ENCODE results near the gene ICA1L.

Gene ICA1L

GRCh38 chr2:202756598-202756997 lies 115.0 kb downstream of the ICA1L start:
- H3K27ac Mint-ChIP-seq: peak overlapping the region; percentile 22
- no peak overlapping the region for H3K4me3 Mint-ChIP-seq
- H3K4me1 Mint-ChIP-seq (ENCODE audit: low read depth): peaks cover 55% of the 10 kb centered on the region
- H3K9me3 Mint-ChIP-seq: peaks cover 11% of the 10 kb centered on the region
- H3K36me3 Mint-ChIP-seq (ENCODE audit: low read depth): peaks cover 71% of the 10 kb centered on the region
- no peak for DNase-seq
- H3K27me3 Mint-ChIP-seq: no peaks in the 10 kb centered on the region

- Mint-ChIP-seq H3K4me3 (no peak overlapping the region), H3K36me3 (ENCODE audit: low read depth) (peaks cover 57% of the 10 kb centered on the region), H3K27ac (peak overlapping the region; percentile 58), H3K27me3 (no peaks in the 10 kb centered on the region), H3K9me3 (peaks cover 11% of the 10 kb centered on the region), H3K4me1 (ENCODE audit: low read depth) (peaks cover 57% of the 10 kb centered on the region)
- no peak for DNase-seq
Measured at GRCh38 chr2:202754936-202755335, 116.6 kb downstream of the ICA1L start.

GRCh38 chr2:202752071-202752470 lies 119.5 kb downstream of the ICA1L start:
- Mint-ChIP-seq H3K36me3 (ENCODE audit: low read depth) (peaks cover 31% of the 10 kb centered on the region), H3K27ac (peak overlapping the region; percentile 47), H3K9me3 (peaks cover 11% of the 10 kb centered on the region), H3K4me3 (no peak overlapping the region), H3K4me1 (ENCODE audit: low read depth) (peaks cover 61% of the 10 kb centered on the region), H3K27me3 (no peaks in the 10 kb centered on the region)
- DNase-seq: no peak

- H3K9me3 Mint-ChIP-seq: peaks cover 13% of the 10 kb centered on the region
- H3K36me3 Mint-ChIP-seq (ENCODE audit: low read depth): peaks cover 25% of the 10 kb centered on the region
- H3K4me3 Mint-ChIP-seq: peak overlapping the region; percentile 6
- no peak for DNase-seq
- peaks cover 65% of the 10 kb centered on the region for H3K4me1 Mint-ChIP-seq (ENCODE audit: low read depth)
- peak overlapping the region; percentile 85 for H3K27ac Mint-ChIP-seq
- H3K27me3 Mint-ChIP-seq: no peaks in the 10 kb centered on the region
Measured at GRCh38 chr2:202750763-202751427, 120.7 kb downstream of the ICA1L start.

GRCh38 chr2:202749477-202749876 lies 122.1 kb downstream of the ICA1L start:
- peak overlapping the region; percentile 79 for H3K27ac Mint-ChIP-seq
- peaks cover 14% of the 10 kb centered on the region for H3K9me3 Mint-ChIP-seq
- peaks cover 58% of the 10 kb centered on the region for H3K4me1 Mint-ChIP-seq (ENCODE audit: low read depth)
- no peak for DNase-seq
- no peak overlapping the region for H3K4me3 Mint-ChIP-seq
- H3K36me3 Mint-ChIP-seq (ENCODE audit: low read depth): peaks cover 27% of the 10 kb centered on the region
- H3K27me3 Mint-ChIP-seq: no peaks in the 10 kb centered on the region

GRCh38 chr2:202743613-202744012 lies 128.0 kb downstream of the ICA1L start:
- Mint-ChIP-seq H3K4me3 (no peak overlapping the region), H3K36me3 (ENCODE audit: low read depth) (peaks cover 48% of the 10 kb centered on the region), H3K27ac (no peak overlapping the region), H3K27me3 (no peaks in the 10 kb centered on the region), H3K4me1 (ENCODE audit: low read depth) (peaks cover 13% of the 10 kb centered on the region), H3K9me3 (peaks cover 20% of the 10 kb centered on the region)
- DNase-seq: no peak

- Mint-ChIP-seq H3K27ac (peak overlapping the region; percentile 14), H3K36me3 (ENCODE audit: low read depth) (peaks cover 48% of the 10 kb centered on the region), H3K4me1 (ENCODE audit: low read depth) (peaks cover 28% of the 10 kb centered on the region), H3K27me3 (no peaks in the 10 kb centered on the region), H3K9me3 (peaks cover 5% of the 10 kb centered on the region), H3K4me3 (no peak overlapping the region)
- DNase-seq: no peak
Measured at GRCh38 chr2:202736826-202737225, 134.7 kb downstream of the ICA1L start.

GRCh38 chr2:202726070-202726469 lies 145.5 kb downstream of the ICA1L start:
- Mint-ChIP-seq H3K9me3 (peaks cover 2% of the 10 kb centered on the region), H3K27ac (no peak overlapping the region), H3K4me1 (ENCODE audit: low read depth) (peaks cover 31% of the 10 kb centered on the region), H3K36me3 (ENCODE audit: low read depth) (peaks cover 40% of the 10 kb centered on the region), H3K4me3 (no peak overlapping the region), H3K27me3 (no peaks in the 10 kb centered on the region)
- DNase-seq: no peak

- H3K4me3 Mint-ChIP-seq: no peak overlapping the region
- peaks cover 43% of the 10 kb centered on the region for H3K4me1 Mint-ChIP-seq (ENCODE audit: low read depth)
- H3K9me3 Mint-ChIP-seq: no peaks in the 10 kb centered on the region
- H3K27ac Mint-ChIP-seq: no peak overlapping the region
- no peak for DNase-seq
- H3K36me3 Mint-ChIP-seq (ENCODE audit: low read depth): peaks cover 22% of the 10 kb centered on the region
- no peaks in the 10 kb centered on the region for H3K27me3 Mint-ChIP-seq
Measured at GRCh38 chr2:202723746-202724145, 147.8 kb downstream of the ICA1L start.

All from activated T-cell treated with anti-CD3 and anti-CD28 coated beads, Interleukin-2, amount 50 U/mL, for 24 hours (primary cell).